IMR-90 (cell line): ENCODE results near the gene UBL4B. TPM values are rescaled to one million over a fixed set of nuclear protein-coding genes. Genes with fewer than 3 reads are reported as not detected.

ENCODE experiments used
- ATAC-seq: fragments of 200-7000 bp; cut with Tn5 transposase; 2 replicates; pipeline ENCODE4 v1.9.1; 2020; ENCODE audit warnings: low read depth, mild to moderate bottlenecking, moderate library complexity
- BruUV-seq: library from RNA; stranded (reverse); fragments of 400-500 nt; replicated peaks from 2 replicates; lab custom pipeline; 2021; lab: Mats Ljungman, UMichigan
- CTCF ChIA-PET: fragments of 300-600 bp; formaldehyde crosslinking; extraction: SDS; loops from one replicate; lab custom pipeline; 2021; ENCODE audit warnings: antibody characterized with exemption; lab: Yijun Ruan, JAX
- POLR2A ChIA-PET: fragments of 300-600 bp; sonication (Branson Sonifier 250); formaldehyde crosslinking; loops from one replicate; lab custom pipeline; 2022; ENCODE audit warnings: antibody characterized with exemption; ENCODE audit not compliant: unreplicated experiment; lab: Charles Lee
- DNase-seq: peaks from one replicate; pipeline ENCODE4 v3.0.0; 2013
- H2AFZ ChIP-seq: replicated peaks from 2 replicates; pipeline ENCODE3; 2013; ENCODE audit warnings: low read length, mild to moderate bottlenecking; ENCODE audit not compliant: poor library complexity
- H2AK5ac ChIP-seq: 2 replicates; pipeline ENCODE4 v1.6.1; 2013; ENCODE audit warnings: low read depth, low read length, inconsistent platforms
- H2AK9ac ChIP-seq: replicated peaks from 2 replicates; pipeline ENCODE3; 2013; ENCODE audit warnings: mild to moderate bottlenecking, low read depth, low read length, moderate library complexity; ENCODE audit not compliant: poor library complexity
- H2BK120ac ChIP-seq: 2 replicates; pipeline ENCODE4 v1.6.1; 2013; ENCODE audit warnings: low read depth, low read length, inconsistent platforms
- H2BK15ac ChIP-seq: 3 replicates; pipeline ENCODE4 v1.6.1; 2013; ENCODE audit warnings: low read depth, low read length, inconsistent platforms
- H2BK20ac ChIP-seq: 2 replicates; pipeline ENCODE4 v1.6.1; 2013; ENCODE audit warnings: low read depth, mild to moderate bottlenecking, inconsistent platforms, low read length, moderate library complexity
- H2BK5ac ChIP-seq: 2 replicates; pipeline ENCODE4 v1.6.1; 2013; ENCODE audit warnings: mild to moderate bottlenecking, low read depth, low read length, inconsistent platforms; ENCODE audit not compliant: poor library complexity, severe bottlenecking
- H3K14ac ChIP-seq: replicated peaks from 2 replicates; pipeline ENCODE4 v1.6.1; 2013; ENCODE audit warnings: low read depth, low read length, inconsistent platforms
- H3K18ac ChIP-seq: 2 replicates; pipeline ENCODE4 v1.6.1; 2013; ENCODE audit warnings: low read depth, low read length, control low read depth
- H3K23ac ChIP-seq: 2 replicates; pipeline ENCODE4 v1.6.1; 2013; ENCODE audit warnings: low read depth, low read length, inconsistent platforms
- H3K27ac ChIP-seq: 2 replicates; pipeline ENCODE4 v1.5.1; 2013; ENCODE audit warnings: mild to moderate bottlenecking, control low read depth, low read length; ENCODE audit not compliant: insufficient read depth
- H3K27me3 ChIP-seq: 2 replicates; pipeline ENCODE4 v1.6.1; 2013; ENCODE audit warnings: low read length; ENCODE audit not compliant: control insufficient read depth, insufficient read depth
- H3K36me3 ChIP-seq: 2 replicates; pipeline ENCODE4 v1.6.1; 2013; ENCODE audit warnings: low read length, mixed read lengths; ENCODE audit not compliant: control insufficient read depth, insufficient read depth
- H3K4ac ChIP-seq: 2 replicates; pipeline ENCODE4 v1.6.1; 2013; ENCODE audit warnings: low read depth, low read length, inconsistent platforms
- H3K4me1 ChIP-seq: 2 replicates; pipeline ENCODE4 v1.6.1; 2013; ENCODE audit warnings: low read length, mixed read lengths; ENCODE audit not compliant: control insufficient read depth, insufficient read depth
- H3K4me2 ChIP-seq: 2 replicates; pipeline ENCODE4 v1.6.1; 2013; ENCODE audit warnings: low read depth, mild to moderate bottlenecking, control low read depth, low read length, moderate library complexity
- H3K4me3 ChIP-seq: 2 replicates; pipeline ENCODE4 v1.5.1; 2013; ENCODE audit warnings: low read depth, mild to moderate bottlenecking, control low read depth, low read length, moderate library complexity; ENCODE audit not compliant: insufficient read depth
- H3K56ac ChIP-seq: 2 replicates; pipeline ENCODE4 v1.6.1; 2013; ENCODE audit warnings: low read length, inconsistent platforms; ENCODE audit not compliant: insufficient read depth; ENCODE audit errors: extremely low read depth
- H3K79me1 ChIP-seq, 2 experiments: 2 replicates each; pipeline ENCODE4 v1.6.1; 2013; ENCODE audit warnings: low read length in 2 of 2, inconsistent platforms in 1 of 2, low read depth in 1 of 2
- H3K9ac ChIP-seq: 2 replicates; pipeline ENCODE4 v1.6.1; 2013; ENCODE audit warnings: low read depth, low read length, control low read depth
- H3K9me1 ChIP-seq: 2 replicates; pipeline ENCODE4 v1.6.1; 2013; ENCODE audit warnings: low read length, inconsistent platforms; ENCODE audit not compliant: insufficient read depth
- H3K9me3 ChIP-seq: 2 replicates; pipeline ENCODE4 v1.6.1; 2013; ENCODE audit warnings: low read length; ENCODE audit not compliant: control insufficient read depth, insufficient read depth
- H4K20me1 ChIP-seq: 2 replicates; pipeline ENCODE4 v1.6.1; 2013; ENCODE audit warnings: low read length, inconsistent platforms; ENCODE audit not compliant: insufficient read depth
- H4K5ac ChIP-seq: 2 replicates; pipeline ENCODE4 v1.6.1; 2013; ENCODE audit warnings: mild to moderate bottlenecking, low read depth, low read length, control low read depth
- H4K8ac ChIP-seq, 2 experiments: 2 replicates each; pipeline ENCODE4 v1.6.1; 2013; ENCODE audit warnings: low read depth in 2 of 2, low read length in 2 of 2, control low read depth in 1 of 2, inconsistent platforms in 1 of 2
- H4K91ac ChIP-seq: 2 replicates; pipeline ENCODE4 v1.6.1; 2013; ENCODE audit warnings: low read depth, low read length, inconsistent platforms; ENCODE audit not compliant: insufficient read depth
- BHLHE40 ChIP-seq: fragments of 150-350 bp; IDR thresholded peaks from 2 replicates; pipeline ENCODE4 v1.6.1; 2016; ENCODE audit warnings: mild to moderate bottlenecking, low read depth, low read length
- CEBPB ChIP-seq: IDR thresholded peaks from 2 replicates; pipeline ENCODE4 v1.6.1; 2012; ENCODE audit warnings: low read depth, low read length, improper control_type of control experiment
- CHD1 ChIP-seq: IDR thresholded peaks from 2 replicates; pipeline ENCODE4 v1.6.1; 2012; ENCODE audit warnings: low read depth, low read length, improper control_type of control experiment
- FOS ChIP-seq: fragments of 150-350 bp; IDR thresholded peaks from 2 replicates; pipeline ENCODE4 v1.6.1; 2016; ENCODE audit warnings: low read depth, low read length
- MAFK ChIP-seq: IDR thresholded peaks from 2 replicates; pipeline ENCODE4 v1.6.1; 2012; ENCODE audit warnings: low read depth, low read length, improper control_type of control experiment
- MAZ ChIP-seq: IDR thresholded peaks from 2 replicates; pipeline ENCODE4 v1.6.1; 2012; ENCODE audit warnings: low read depth, mild to moderate bottlenecking, low read length, improper control_type of control experiment, moderate library complexity, borderline replicate concordance
- MXI1 ChIP-seq: IDR thresholded peaks from 2 replicates; pipeline ENCODE4 v1.6.1; 2012; ENCODE audit warnings: low read depth, mild to moderate bottlenecking, low read length, moderate library complexity, borderline replicate concordance
- NFE2L2 ChIP-seq: fragments of 150-350 bp; IDR thresholded peaks from 2 replicates; pipeline ENCODE4 v1.6.1; 2016; ENCODE audit warnings: low read depth, mild to moderate bottlenecking, low read length
- POLR2A ChIP-seq: IDR thresholded peaks from 2 replicates; pipeline ENCODE4 v1.6.1; 2012; ENCODE audit warnings: mild to moderate bottlenecking, low read depth, low read length
- RAD21 ChIP-seq: IDR thresholded peaks from 2 replicates; pipeline ENCODE4 v1.6.1; 2012; ENCODE audit warnings: low read length, improper control_type of control experiment
- RCOR1 ChIP-seq: IDR thresholded peaks from 2 replicates; pipeline ENCODE4 v1.6.1; 2012; ENCODE audit warnings: mild to moderate bottlenecking, low read length, improper control_type of control experiment; ENCODE audit not compliant: insufficient replicate concordance
- RFX5 ChIP-seq: IDR thresholded peaks from 2 replicates; pipeline ENCODE4 v1.8.0; 2012; ENCODE audit warnings: low read depth, mild to moderate bottlenecking, low read length, moderate library complexity
- SMC3 ChIP-seq: fragments of 150-350 bp; IDR thresholded peaks from 2 replicates; pipeline ENCODE4 v1.6.1; 2016; ENCODE audit warnings: low read depth, mild to moderate bottlenecking, antibody characterized with exemption, low read length, moderate library complexity
- WGBS, 2 experiments: methylation state at CpG; one replicate each; pipeline versions ENCODE4 v1.1.5 to v1.1.7; 2013; ENCODE audit warnings: missing lambda C conversion rate in 2 of 2; ENCODE audit not compliant: insufficient read length in 1 of 2; ENCODE audit errors: extremely low coverage in 2 of 2; 5-methylcytosine and 5-hydroxymethylcytosine counted together
- dilution Hi-C: fragments of 300-500 bp; cut with HindIII; formaldehyde crosslinking; loops from one replicate; pipeline ENCODE4 v1.14.3; 2018; ENCODE audit warnings: low sequenced_read_pairs; ENCODE audit not compliant: unreplicated experiment
- in situ Hi-C: fragments of 300-500 bp; cut with MboI; formaldehyde crosslinking; loops from 3 replicates; pipeline ENCODE4 v1.14.3; 2019; ENCODE audit warnings: low sequenced_read_pairs, inconsistent platforms, mixed read lengths
- intact Hi-C: fragments of 100-400 bp; cut with micrococcal nuclease; formaldehyde crosslinking; loops from 2 replicates; pipeline ENCODE4 v1.10.0; 2022
- polyA plus RNA-seq, 3 experiments: library from polyadenylated mRNA; depleted of rRNA; stranded (reverse); fragments of >200 nt; gene quantifications; 2 replicates each; pipeline ENCODE4 v1.2.3, GENCODE V29; 2012; ENCODE audit warnings: low replicate concordance in 1 of 3
- total RNA-seq: library from RNA; depleted of rRNA; stranded (reverse); fragments of >200 nt; gene quantifications from 2 replicates; pipeline ENCODE4 v1.2.3, GENCODE V29; 2012
- TF ChIP-seq, protein P1 (sequence below): fragments of 150-350 bp; IDR thresholded peaks from 2 replicates; pipeline ENCODE4 v1.6.1; 2017; ENCODE audit warnings: mild to moderate bottlenecking, antibody characterized with exemption, low read length, low read depth
- TF ChIP-seq, protein P2 (sequence below): fragments of 150-350 bp; IDR thresholded peaks from 2 replicates; pipeline ENCODE4 v1.6.1; 2016; ENCODE audit warnings: low read depth, mild to moderate bottlenecking, low read length, moderate library complexity, borderline replicate concordance
- TF ChIP-seq, protein P3 (sequence below): conservative IDR thresholded peaks from 2 replicates; pipeline ENCODE4 v1.5.1; 2012; ENCODE audit warnings: mild to moderate bottlenecking, low read depth, low read length, improper control_type of control experiment

Gene UBL4B
- total and polyA plus RNA-seq, 2 of the 4 experiments (the other 2 are of a cell fraction): not detected

DNA sequence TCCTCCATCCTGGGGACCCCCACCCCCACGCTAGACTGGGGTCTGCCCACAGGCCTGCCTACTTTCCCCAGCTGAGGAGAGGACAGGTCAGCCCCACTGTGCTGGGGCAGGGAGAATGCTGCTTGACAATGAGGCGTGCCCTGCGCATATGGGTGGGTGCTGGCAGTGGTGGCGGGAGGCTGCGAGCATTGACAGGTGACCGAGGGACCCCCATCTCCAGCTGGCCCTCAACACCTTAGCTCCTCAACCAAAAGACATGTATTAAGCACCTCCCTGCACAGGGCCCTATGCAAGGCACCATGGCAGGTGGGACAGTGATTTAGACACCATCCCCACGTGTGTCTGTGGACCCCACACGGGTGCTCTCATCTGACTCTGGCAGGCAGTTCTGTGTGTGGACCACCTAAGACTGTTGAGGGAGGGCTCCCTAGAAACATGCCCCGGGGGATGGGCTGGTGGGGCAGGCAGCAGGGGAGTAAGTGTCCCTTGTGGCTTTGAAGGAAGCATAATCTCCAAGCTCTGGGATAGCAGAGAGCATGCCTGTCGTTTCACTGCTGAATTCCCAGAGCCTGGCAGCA is 23.4 kb upstream of the UBL4B start:
- H2BK120ac ChIP-seq: no peak overlapping the region
- no peaks in the 10 kb centered on the region for H3K9me1 ChIP-seq
- no peak for DNase-seq
- dilution Hi-C loops (no loop called here), intact Hi-C loops (loop anchor here (1.0 to 5.0 kb wide), 2 partner anchors 371 to 408 kb away; no protein-coding TSS in a partner anchor), in situ Hi-C loops (no loop called here)
- no peak overlapping the region for H3K9ac ChIP-seq
- no peak overlapping the region for H3K14ac ChIP-seq
- no peak overlapping the region for H2BK20ac ChIP-seq
- no peak overlapping the region for H3K27ac ChIP-seq
- no peak overlapping the region for H4K8ac ChIP-seq
- H2BK15ac ChIP-seq: no peak overlapping the region
- H3K4ac ChIP-seq: no peak overlapping the region
- no peak overlapping the region for H3K23ac ChIP-seq
- ATAC-seq: no peak
- no peak overlapping the region for H3K18ac ChIP-seq
- no peak overlapping the region for H3K4me2 ChIP-seq
- no TSS peak for BruUV-seq
- no peak overlapping the region for H2BK5ac ChIP-seq
- H3K9me3 ChIP-seq: peaks cover 4% of the 10 kb centered on the region
- no peaks in the 10 kb centered on the region for H3K36me3 ChIP-seq
- no peak overlapping the region for H4K5ac ChIP-seq
- no peaks in the 10 kb centered on the region for H4K20me1 ChIP-seq
- CTCF ChIA-PET: interaction anchor here (0.8 to 1.6 kb wide), 5 partner anchors 8 to 23 kb away, joined by 4 to 22 read pairs (median 6); no protein-coding TSS in a partner anchor
- TF ChIP-seq POLR2A (no peak), RAD21 (no peak), RFX5 (no peak), NFE2L2 (no peak), CHD1 (no peak), BHLHE40 (no peak), MXI1 (no peak), FOS (no peak), CEBPB (no peak), RCOR1 (no peak), MAFK (no peak), MAZ (no peak), SMC3 (no peak)
- TF ChIP-seq, protein P1, sequence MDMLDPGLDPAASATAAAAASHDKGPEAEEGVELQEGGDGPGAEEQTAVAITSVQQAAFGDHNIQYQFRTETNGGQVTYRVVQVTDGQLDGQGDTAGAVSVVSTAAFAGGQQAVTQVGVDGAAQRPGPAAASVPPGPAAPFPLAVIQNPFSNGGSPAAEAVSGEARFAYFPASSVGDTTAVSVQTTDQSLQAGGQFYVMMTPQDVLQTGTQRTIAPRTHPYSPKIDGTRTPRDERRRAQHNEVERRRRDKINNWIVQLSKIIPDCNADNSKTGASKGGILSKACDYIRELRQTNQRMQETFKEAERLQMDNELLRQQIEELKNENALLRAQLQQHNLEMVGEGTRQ: no peak
- TF ChIP-seq, protein P2, sequence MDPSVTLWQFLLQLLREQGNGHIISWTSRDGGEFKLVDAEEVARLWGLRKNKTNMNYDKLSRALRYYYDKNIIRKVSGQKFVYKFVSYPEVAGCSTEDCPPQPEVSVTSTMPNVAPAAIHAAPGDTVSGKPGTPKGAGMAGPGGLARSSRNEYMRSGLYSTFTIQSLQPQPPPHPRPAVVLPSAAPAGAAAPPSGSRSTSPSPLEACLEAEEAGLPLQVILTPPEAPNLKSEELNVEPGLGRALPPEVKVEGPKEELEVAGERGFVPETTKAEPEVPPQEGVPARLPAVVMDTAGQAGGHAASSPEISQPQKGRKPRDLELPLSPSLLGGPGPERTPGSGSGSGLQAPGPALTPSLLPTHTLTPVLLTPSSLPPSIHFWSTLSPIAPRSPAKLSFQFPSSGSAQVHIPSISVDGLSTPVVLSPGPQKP: no peak
- TF ChIP-seq, protein P3, sequence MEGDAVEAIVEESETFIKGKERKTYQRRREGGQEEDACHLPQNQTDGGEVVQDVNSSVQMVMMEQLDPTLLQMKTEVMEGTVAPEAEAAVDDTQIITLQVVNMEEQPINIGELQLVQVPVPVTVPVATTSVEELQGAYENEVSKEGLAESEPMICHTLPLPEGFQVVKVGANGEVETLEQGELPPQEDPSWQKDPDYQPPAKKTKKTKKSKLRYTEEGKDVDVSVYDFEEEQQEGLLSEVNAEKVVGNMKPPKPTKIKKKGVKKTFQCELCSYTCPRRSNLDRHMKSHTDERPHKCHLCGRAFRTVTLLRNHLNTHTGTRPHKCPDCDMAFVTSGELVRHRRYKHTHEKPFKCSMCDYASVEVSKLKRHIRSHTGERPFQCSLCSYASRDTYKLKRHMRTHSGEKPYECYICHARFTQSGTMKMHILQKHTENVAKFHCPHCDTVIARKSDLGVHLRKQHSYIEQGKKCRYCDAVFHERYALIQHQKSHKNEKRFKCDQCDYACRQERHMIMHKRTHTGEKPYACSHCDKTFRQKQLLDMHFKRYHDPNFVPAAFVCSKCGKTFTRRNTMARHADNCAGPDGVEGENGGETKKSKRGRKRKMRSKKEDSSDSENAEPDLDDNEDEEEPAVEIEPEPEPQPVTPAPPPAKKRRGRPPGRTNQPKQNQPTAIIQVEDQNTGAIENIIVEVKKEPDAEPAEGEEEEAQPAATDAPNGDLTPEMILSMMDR: no peak
- peaks cover 70% of the 10 kb centered on the region for H3K27me3 ChIP-seq
- no peak overlapping the region for H2AK5ac ChIP-seq
- H3K4me3 ChIP-seq: no peak overlapping the region
- H3K4me1 ChIP-seq: no peaks in the 10 kb centered on the region; the same call in none of the 2 replicates
- H3K79me1 ChIP-seq: no peaks in the 10 kb centered on the region
- POLR2A ChIA-PET: interaction anchor here (0.5 kb wide), 1 partner anchor 874 kb away, joined by 7 read pairs; no protein-coding TSS in a partner anchor
- H3K56ac ChIP-seq: no peak overlapping the region
- H2AK9ac ChIP-seq: no peak overlapping the region
- H2AFZ ChIP-seq: no peak overlapping the region
- whole genome bisulfite sequencing, 2 experiments: 74% methylated on average over 4 of the region's 10 CpGs; no CpG with 5 or more reads in 1 of the 2 experiments
- H4K91ac ChIP-seq: no peak overlapping the region
